Gastroesophageal sphincter (tissue), 3 donors: ENCODE measurements around the gene TOB1.

Source experiments
- EP300 ChIP-seq: sonication (generic); formaldehyde crosslinking; IDR thresholded peaks from one replicate; pipeline ENCODE4 v1.6.1; 2017; ENCODE audit warnings: antibody characterized with exemption, mild to moderate bottlenecking
- POLR2A ChIP-seq, 2 donors: fragments of 450-650 bp; IDR thresholded peaks; one replicate each; pipeline ENCODE4 v1.6.1; 2017; ENCODE audit warnings: antibody characterized with exemption in 2 of 2, mild to moderate bottlenecking in 2 of 2, moderate library complexity in 1 of 2
- POLR2AphosphoS5 ChIP-seq: sonication (generic); formaldehyde crosslinking; IDR thresholded peaks from one replicate; pipeline ENCODE4 v1.6.1; 2017; ENCODE audit warnings: antibody characterized with exemption
- TF ChIP-seq, protein P1 (sequence below), 4 experiments: fragments of 200-600 bp in 2 of 4; fragments of 450-650 bp in 2 of 4; sonication (generic) in 1 of 4; IDR thresholded peaks; one replicate each; pipeline ENCODE4 v1.5.1; 2017 to 2019; ENCODE audit warnings: antibody characterized with exemption in 4 of 4, mild to moderate bottlenecking in 2 of 4, moderate library complexity in 2 of 4

DNA sequence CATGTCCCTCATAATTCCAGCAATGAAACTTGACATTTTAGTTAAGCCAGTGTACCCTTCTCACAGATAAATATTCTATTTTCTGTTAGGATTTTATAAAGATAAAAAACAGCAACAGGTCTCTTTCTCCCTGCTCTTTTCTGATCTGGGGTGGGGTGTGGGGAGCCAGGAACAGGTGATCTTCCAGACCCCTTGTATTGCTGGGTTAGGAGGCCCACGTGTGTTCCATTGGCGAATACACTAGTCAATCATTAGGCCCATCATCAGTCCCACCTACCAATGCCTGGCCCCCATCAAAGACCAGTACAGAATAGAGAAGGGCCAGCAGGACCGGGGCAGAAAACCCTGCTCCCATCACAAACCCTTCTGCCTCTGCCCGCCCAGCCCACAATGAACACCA, 40.3 kb upstream of the TOB1 start:
- TF ChIP-seq, protein P1, sequence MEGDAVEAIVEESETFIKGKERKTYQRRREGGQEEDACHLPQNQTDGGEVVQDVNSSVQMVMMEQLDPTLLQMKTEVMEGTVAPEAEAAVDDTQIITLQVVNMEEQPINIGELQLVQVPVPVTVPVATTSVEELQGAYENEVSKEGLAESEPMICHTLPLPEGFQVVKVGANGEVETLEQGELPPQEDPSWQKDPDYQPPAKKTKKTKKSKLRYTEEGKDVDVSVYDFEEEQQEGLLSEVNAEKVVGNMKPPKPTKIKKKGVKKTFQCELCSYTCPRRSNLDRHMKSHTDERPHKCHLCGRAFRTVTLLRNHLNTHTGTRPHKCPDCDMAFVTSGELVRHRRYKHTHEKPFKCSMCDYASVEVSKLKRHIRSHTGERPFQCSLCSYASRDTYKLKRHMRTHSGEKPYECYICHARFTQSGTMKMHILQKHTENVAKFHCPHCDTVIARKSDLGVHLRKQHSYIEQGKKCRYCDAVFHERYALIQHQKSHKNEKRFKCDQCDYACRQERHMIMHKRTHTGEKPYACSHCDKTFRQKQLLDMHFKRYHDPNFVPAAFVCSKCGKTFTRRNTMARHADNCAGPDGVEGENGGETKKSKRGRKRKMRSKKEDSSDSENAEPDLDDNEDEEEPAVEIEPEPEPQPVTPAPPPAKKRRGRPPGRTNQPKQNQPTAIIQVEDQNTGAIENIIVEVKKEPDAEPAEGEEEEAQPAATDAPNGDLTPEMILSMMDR (IDR thresholded peaks at IDR 0.05), result no peak
- TF ChIP-seq POLR2AphosphoS5 (no peak), POLR2A (IDR thresholded peaks at IDR 0.05) (no peak), EP300 (no peak)
